ENCODE measurements around the gene BABAM2.

DNA sequence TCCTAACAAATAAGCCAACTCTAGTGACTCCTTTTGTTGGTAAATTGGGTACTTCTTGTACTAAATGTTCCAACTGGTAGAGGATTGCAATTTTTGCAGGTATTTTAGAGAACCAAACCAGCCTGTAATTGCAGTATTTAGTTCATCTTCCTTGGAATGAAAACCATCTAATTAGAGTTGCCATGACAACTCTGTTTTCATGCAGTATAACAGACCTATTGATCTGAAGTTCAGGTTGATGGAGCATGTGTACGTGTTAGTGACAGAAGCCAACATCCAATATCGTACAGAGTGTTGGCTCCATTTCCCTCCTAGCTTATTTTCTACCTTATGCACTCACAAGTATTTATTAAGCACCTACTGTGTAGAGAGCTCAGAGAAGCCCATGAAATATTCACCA is 325.8 kb downstream of the BABAM2 start:
- TF ChIP-seq, protein P1, sequence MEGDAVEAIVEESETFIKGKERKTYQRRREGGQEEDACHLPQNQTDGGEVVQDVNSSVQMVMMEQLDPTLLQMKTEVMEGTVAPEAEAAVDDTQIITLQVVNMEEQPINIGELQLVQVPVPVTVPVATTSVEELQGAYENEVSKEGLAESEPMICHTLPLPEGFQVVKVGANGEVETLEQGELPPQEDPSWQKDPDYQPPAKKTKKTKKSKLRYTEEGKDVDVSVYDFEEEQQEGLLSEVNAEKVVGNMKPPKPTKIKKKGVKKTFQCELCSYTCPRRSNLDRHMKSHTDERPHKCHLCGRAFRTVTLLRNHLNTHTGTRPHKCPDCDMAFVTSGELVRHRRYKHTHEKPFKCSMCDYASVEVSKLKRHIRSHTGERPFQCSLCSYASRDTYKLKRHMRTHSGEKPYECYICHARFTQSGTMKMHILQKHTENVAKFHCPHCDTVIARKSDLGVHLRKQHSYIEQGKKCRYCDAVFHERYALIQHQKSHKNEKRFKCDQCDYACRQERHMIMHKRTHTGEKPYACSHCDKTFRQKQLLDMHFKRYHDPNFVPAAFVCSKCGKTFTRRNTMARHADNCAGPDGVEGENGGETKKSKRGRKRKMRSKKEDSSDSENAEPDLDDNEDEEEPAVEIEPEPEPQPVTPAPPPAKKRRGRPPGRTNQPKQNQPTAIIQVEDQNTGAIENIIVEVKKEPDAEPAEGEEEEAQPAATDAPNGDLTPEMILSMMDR (IDR thresholded peaks at IDR 0.05): no peak
- TF ChIP-seq POLR2A (IDR thresholded peaks at IDR 0.05): no peak

Data from Peyer's patch (tissue), 4 donors.